C4-2B (cell line): ENCODE measurements around the gene SGSM1.

Source experiments
- H3K27ac ChIP-seq: fragments of 450-650 bp; 2 replicates; pipeline ENCODE4 v1.5.1; 2017
- ZFX ChIP-seq: fragments of 450-650 bp; IDR thresholded peaks from 2 replicates; pipeline ENCODE4 v1.6.1; 2017
- TF ChIP-seq, protein P1 (sequence below): fragments of 450-650 bp; conservative IDR thresholded peaks from 2 replicates; pipeline ENCODE4 v1.5.1; 2017; ENCODE audit warnings: mild to moderate bottlenecking

Gene SGSM1

DNA sequence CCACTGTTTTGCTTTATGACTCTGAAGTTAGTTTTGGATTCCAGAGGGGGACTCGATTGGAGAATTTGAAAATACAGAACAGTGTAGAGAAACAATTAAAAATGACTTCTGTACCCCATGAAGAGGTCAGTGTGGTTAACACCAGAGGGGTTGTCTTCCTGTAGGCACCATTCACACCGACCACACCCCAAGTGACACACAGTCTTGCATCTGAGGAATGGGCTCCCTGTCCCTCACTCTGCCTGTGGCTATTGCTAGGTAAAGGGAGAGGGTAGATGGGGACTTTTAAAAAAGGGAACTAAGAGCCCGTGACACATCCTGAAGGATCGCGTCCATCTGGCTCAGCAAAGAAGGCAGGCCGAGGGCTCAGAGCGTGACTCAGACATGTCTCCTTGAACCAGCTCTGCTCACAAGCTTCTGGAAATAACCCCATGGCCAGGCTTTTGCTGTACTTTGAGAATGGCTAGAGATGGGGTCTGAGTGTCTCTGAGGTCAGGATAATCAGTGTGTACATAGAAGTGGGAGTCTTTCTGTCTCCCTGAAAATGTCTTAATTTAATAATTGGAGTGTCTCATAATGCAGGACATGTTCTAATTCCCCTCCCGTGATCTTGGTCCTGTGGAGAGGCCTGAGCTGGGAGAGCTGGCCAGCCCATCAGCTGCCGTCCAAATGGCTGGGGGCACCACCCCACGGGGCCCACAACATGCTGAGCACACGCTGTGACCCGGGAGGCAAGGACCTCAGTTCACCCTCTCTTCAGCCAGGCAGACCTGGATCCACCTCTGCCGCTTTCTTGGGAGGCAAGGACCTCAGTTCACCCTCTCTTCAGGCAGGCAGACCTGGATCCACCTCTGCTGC is 39.3 kb downstream of the SGSM1 start:
- H3K27ac ChIP-seq, result no peak overlapping the region
- TF ChIP-seq, protein P1, sequence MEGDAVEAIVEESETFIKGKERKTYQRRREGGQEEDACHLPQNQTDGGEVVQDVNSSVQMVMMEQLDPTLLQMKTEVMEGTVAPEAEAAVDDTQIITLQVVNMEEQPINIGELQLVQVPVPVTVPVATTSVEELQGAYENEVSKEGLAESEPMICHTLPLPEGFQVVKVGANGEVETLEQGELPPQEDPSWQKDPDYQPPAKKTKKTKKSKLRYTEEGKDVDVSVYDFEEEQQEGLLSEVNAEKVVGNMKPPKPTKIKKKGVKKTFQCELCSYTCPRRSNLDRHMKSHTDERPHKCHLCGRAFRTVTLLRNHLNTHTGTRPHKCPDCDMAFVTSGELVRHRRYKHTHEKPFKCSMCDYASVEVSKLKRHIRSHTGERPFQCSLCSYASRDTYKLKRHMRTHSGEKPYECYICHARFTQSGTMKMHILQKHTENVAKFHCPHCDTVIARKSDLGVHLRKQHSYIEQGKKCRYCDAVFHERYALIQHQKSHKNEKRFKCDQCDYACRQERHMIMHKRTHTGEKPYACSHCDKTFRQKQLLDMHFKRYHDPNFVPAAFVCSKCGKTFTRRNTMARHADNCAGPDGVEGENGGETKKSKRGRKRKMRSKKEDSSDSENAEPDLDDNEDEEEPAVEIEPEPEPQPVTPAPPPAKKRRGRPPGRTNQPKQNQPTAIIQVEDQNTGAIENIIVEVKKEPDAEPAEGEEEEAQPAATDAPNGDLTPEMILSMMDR, result no peak
- TF ChIP-seq ZFX, result no peak

DNA sequence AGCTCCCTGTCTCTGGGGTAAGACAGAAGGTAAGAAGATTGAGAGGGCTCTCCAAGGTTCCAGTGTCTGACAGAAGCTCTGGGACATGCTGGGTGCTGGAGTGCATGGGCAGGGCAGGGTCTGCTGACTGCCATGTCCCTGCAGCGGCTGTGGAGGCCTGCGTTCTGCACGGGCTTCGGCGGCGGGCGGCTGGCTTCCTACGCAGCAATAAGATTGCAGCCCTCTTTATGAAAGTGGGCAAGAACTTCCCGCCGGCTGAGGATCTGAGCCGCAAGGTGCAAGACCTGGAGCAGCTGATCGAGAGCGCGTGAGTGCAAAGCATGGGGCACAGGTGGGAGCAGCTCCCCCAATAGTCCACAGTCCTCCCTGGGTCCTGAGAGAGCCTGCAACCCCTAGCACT is 41.5 kb downstream of the SGSM1 start:
- H3K27ac ChIP-seq, result no peak overlapping the region
- TF ChIP-seq, protein P1, result no peak
- TF ChIP-seq ZFX, result no peak

DNA sequence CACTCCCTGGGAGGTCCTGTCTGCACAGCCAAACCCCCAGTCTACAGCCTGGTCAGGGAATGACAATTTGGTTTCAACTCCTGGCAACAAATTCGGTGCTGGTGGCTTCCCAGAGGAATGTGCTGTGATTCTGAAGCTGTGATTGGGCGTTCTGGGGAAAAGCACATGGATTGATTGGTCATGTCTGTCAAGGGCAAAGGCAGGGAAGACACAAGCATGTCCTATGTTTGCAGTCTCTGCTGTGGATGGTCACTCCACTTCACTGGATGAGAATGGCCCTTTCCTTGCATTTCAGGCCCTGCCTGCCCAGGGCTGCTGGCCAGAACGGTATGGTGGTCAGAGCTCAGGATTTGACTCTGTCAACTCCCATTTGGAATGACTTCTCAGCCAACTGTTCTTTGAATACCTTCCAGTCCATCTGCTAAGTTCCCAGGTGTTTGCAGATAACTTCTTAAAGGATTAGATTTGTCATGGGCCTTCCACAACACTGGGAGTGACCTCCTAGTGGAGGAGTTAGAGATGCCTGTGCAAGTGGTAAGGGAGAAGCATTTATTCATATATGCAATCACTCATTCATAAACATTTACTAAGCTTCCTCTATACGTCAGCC is 42.7 kb downstream of the SGSM1 start:
- no peak overlapping the region for H3K27ac ChIP-seq
- no peak for TF ChIP-seq ZFX
- TF ChIP-seq, protein P1, result no peak

DNA sequence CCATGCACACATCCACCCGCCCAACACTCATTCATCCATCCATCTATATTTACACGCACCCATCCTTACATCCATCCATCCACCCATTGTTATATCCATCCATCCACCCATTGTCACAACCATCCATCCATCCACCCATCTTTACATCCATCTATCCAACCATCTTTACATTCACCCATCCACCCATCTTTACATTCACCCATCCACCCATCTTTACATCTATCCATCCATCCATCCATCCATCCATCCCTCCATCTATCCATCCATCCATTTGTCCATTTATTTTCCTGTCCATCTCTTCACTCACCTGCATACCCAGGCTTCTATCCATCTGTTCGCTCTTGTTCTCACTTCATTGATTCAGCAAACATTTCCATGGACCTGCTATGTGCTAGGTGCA is 49.8 kb downstream of the SGSM1 start:
- H3K27ac ChIP-seq, result no peak overlapping the region
- TF ChIP-seq ZFX, result no peak
- TF ChIP-seq, protein P1, result no peak

DNA sequence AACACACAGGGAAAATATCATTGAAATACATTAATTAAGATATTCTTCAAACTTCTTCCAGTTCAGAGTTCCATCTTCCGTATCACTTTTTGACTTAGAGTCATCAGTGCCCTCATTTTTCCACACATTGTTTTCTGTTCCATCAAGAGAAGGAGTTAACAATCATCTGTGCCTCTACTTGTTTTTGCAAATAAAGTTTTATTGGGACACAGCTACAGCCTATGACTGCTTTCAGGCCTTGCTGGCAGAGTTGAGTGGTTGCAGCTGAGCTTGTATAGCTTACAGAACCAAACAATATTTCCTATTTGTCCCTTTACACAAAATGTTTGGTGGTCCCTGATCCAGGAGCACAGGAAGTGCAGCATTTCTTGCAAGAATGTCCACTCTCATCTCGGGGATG is 51.6 kb downstream of the SGSM1 start:
- no peak overlapping the region for H3K27ac ChIP-seq
- TF ChIP-seq, protein P1, result no peak

DNA sequence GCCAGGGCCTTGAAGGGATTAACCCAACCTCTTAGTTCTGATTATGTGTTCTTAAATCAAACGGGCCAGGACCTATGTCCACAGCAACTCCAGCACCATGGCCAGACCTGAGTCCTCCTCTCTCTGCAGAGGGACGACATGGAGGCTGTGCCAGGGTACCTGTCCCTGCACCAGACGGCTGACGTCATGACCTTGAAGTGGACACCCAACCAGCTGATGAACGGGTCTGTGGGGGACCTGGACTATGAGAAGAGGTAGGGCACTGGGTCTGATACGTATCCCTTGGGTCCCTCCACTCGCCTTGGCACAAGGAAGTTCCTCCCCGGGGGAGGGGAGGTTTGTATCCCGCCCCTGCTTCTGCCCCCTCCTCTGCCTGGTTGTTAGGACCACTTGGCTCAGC is 53.6 kb downstream of the SGSM1 start:
- TF ChIP-seq ZFX, result no peak
- TF ChIP-seq, protein P1, result no peak
- H3K27ac ChIP-seq, result no peak overlapping the region

DNA sequence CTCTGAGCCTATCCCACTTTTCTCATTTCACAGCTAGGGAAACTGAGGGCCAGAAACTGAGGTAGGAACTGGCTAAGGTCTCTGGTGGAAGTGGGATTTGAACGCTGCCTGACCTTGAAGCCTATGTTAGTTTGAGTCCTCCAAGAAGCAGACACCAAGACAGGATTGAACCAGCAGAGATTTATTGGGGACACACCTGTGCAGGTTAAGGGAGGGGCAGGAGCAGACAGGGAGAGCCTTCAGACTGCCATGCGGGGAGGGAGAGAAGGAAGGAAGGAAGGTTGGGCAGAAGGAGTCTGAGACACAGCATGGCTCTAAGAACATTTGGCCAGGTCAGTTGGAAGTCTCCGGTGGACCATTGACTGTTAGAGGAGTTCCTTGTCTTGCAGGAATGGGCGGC is 59.5 kb downstream of the SGSM1 start:
- TF ChIP-seq ZFX, result no peak
- TF ChIP-seq, protein P1, result no peak
- no peak overlapping the region for H3K27ac ChIP-seq
